HCT116 (cell line): ENCODE results near the gene COPZ1.

ENCODE experiments used
- CBX3 ChIP-seq: IDR thresholded peaks from 2 replicates; pipeline ENCODE4 v1.6.1; 2012; ENCODE audit warnings: low read depth
- CEBPB ChIP-seq: IDR thresholded peaks from 2 replicates; pipeline ENCODE4 v1.6.1; 2012; ENCODE audit warnings: low read depth
- FOSL1 ChIP-seq: IDR thresholded peaks from 2 replicates; pipeline ENCODE4 v1.6.1; 2012; ENCODE audit warnings: low read depth
- POLR2A ChIP-seq: IDR thresholded peaks from 2 replicates; pipeline ENCODE4 v1.7.0; 2011; ENCODE audit warnings: borderline replicate concordance; ENCODE audit not compliant: insufficient read depth, insufficient read length; ENCODE audit errors: extremely low read depth
- TF ChIP-seq, protein P1 (sequence below), 3 experiments: fragments of 200-600 bp in 1 of 3; sonication (generic) in 1 of 3; IDR thresholded peaks in 2 of 3; conservative IDR thresholded peaks in 1 of 3; 2 replicates each; pipeline ENCODE4 v1.5.1; 2012 to 2017; ENCODE audit warnings: low read depth in 2 of 3, low read length in 2 of 3, antibody characterized with exemption in 1 of 3, borderline replicate concordance in 1 of 3, control low read depth in 1 of 3, mild to moderate bottlenecking in 1 of 3, mixed read lengths in 1 of 3, mixed run types in 1 of 3, moderate library complexity in 1 of 3; ENCODE audit not compliant: insufficient read depth in 1 of 3
- TF ChIP-seq, protein P2 (sequence below): IDR thresholded peaks from 2 replicates; pipeline ENCODE4 v1.6.1; 2012

DNA sequence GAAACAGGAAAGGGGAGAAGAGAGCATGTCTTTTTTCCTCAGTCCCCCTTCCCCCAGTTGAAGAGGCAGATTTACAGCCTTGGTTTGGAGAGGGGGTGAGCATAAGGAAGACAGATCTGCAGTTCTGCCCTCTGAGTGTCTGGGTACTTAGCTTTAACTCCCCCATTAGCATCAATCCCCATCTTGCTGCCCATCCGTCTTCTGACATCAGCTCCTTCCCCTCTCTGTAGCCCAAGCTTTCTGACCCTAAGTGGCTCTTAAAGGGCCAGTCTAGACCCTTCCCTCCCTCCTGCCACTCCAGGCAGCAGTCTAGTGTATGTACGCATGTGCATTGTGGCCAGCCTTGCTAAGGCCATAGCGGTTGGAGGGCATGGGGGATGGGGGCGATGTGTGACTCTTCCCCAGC lies 32.0 kb downstream of the COPZ1 start:
- TF ChIP-seq CEBPB = no peak
- TF ChIP-seq, protein P1, sequence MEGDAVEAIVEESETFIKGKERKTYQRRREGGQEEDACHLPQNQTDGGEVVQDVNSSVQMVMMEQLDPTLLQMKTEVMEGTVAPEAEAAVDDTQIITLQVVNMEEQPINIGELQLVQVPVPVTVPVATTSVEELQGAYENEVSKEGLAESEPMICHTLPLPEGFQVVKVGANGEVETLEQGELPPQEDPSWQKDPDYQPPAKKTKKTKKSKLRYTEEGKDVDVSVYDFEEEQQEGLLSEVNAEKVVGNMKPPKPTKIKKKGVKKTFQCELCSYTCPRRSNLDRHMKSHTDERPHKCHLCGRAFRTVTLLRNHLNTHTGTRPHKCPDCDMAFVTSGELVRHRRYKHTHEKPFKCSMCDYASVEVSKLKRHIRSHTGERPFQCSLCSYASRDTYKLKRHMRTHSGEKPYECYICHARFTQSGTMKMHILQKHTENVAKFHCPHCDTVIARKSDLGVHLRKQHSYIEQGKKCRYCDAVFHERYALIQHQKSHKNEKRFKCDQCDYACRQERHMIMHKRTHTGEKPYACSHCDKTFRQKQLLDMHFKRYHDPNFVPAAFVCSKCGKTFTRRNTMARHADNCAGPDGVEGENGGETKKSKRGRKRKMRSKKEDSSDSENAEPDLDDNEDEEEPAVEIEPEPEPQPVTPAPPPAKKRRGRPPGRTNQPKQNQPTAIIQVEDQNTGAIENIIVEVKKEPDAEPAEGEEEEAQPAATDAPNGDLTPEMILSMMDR (IDR thresholded peaks at IDR 0.05 in 2 of 3, conservative IDR thresholded peaks at IDR 0.05 in 1 of 3; ENCODE audit: borderline replicate concordance in 1 of 3, insufficient read depth in 1 of 3, low read depth in 2 of 3, low read length in 2 of 3) = no peak
- TF ChIP-seq POLR2A = no peak
- TF ChIP-seq FOSL1 = no peak
- TF ChIP-seq, protein P2, sequence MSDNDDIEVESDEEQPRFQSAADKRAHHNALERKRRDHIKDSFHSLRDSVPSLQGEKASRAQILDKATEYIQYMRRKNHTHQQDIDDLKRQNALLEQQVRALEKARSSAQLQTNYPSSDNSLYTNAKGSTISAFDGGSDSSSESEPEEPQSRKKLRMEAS = no peak
- no peak for TF ChIP-seq CBX3
